GM21447 (cell line): ENCODE results near the gene CTSW.
A peak's percentile ranks its signal among the peaks of the same experiment; 100 is the strongest.

ENCODE experiments used
- ATAC-seq: cut with Tn5 transposase; IDR thresholded peaks from one replicate; pipeline ENCODE4 v1.9.1; 2021; ENCODE audit not compliant: unreplicated experiment

Gene CTSW

DNA sequence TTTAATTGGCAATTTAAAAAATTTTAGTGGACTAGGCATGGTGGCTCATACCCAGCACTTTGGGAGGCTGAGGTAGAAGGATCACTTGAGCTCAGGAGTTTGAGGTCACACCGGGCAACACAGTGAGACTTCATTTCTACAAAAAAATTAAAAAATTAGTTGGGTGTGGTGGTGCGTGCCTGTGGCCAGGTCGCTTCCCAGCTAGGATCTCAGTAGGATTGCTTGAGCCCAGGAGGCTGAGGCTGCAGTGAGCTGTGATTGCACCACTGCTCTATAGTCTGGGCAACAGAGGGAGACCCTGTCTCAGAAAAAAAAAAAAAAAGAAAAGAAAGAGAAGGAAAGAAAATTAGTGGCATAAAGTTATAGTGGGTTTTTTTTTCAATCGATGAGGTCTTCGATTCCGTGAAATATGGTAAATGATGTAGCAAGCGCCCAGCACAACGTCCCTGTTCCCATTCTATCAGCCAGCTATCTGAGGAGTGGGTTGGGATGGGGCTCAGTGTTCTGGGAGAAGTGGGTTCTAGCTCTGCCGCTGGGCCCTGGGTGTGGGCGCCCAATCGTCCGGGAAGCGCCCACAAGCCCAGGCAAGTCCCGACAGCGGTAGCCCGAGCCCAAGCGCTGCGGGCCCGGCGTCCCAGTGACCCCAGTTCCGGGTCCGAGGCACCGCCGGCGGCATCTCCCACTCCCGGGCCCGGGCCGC lies 19.2 kb downstream of the CTSW start:
- ATAC-seq = no peak

GRCh38 chr11:65899356-65900124 lies 19.9 kb downstream of the CTSW start:
- ATAC-seq = no peak

- peak; percentile 73 for ATAC-seq
Measured at GRCh38 chr11:65900125-65900898, 20.7 kb downstream of the CTSW start, which contains the start of gene FOSL1. TSS of gene FOSL1 (minus strand) at chr11:65900388. CDS start at chr11:65900339, 49 bp downstream.

DNA sequence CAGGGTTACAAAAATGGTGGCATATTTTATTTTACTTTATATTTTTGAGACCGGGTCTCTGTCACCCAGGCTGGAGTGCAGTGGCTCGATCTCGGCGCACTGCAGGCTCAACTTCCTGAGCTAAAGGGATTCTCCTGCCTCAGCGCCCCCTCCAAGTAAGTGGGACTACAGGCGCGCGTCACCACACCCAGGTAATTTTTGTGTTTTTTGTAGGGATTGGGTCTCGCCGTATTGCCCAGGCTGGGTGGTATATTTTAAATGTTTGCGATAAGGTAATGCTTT lies 21.2 kb downstream of the CTSW start:
- ATAC-seq = no peak

- no peak for ATAC-seq
Measured at GRCh38 chr11:65903068-65903481, 23.4 kb downstream of the CTSW start.

DNA sequence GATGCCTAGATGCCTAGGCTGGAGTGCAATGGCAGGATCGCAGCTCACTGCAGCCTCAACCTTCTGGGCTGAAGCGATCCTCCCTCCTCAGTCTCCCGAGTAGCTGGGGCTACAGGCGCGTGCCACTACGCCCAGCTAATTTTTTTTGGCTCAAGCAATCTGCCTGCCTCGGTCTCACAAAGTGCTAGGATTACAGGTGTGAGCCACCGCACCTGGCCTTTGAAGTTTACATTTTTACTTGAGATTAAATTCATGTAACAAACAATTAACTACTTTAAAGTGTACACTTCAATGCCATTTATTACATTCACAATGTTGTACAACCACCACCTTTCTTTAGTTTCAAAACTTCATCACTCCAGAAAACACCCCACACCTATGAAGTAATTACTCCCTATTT lies 24.1 kb downstream of the CTSW start:
- ATAC-seq = no peak

DNA sequence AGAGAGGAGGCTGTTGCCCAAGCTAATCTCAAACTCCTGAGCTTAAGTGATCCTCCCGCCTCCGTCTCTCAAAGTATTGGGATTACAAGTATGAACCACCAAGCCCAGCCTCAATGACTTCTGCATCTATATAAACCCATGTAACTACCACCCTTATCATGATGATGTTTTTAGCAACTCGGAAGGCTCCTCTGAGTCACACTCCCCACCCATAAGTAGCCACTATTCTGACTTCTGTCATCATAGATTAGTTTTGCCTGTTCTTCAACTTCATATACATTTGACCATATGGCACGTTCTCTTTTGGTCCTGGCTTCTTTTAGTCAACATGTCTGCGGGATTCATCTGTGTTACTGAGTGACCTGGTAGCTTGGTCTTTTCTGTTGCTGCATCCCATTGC lies 27.0 kb downstream of the CTSW start:
- no peak for ATAC-seq

GRCh38 chr11:65907878-65908277 lies 28.2 kb downstream of the CTSW start:
- no peak for ATAC-seq

GRCh38 chr11:65911682-65912568 lies 32.3 kb downstream of the CTSW start:
- ATAC-seq = no peak

GRCh38 chr11:65912845-65913244 lies 33.2 kb downstream of the CTSW start:
- ATAC-seq = no peak

DNA sequence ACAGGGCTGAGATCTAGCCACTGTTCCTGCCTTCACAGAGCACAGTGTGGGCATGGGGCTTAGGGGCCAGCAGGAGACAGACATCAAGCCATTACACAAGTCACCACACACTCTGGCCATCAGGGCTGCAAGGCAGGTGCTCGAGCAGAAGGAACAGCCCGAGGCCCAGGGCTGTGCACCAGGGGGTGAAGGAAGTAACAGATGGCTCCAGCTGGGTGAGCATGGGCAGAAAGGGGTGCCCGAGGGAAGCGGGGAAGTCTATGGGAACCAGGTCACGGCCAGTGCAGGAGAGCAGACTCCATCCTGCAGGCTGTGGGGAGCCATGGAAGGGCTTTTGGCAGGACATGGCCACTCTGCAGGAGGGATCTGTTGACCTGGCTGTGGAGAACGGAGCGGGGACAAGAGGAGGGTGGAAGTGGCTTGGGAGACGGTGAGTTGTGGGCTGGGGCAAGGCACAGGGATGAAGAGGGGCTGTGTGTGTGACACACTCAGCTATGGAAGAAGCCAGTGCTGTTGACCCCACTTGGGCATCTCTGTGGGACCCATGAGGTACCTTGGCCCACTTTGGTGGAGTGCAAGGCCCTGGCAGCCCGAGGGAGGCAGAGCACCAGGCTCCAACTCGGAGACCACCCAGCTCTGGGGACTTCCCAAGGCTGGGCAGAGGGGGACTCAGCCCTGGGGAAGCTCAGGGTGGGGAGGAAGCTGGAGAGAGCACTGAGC lies 35.6 kb downstream of the CTSW start:
- no peak for ATAC-seq

GRCh38 chr11:65915821-65916251 lies 36.2 kb downstream of the CTSW start:
- ATAC-seq = no peak

DNA sequence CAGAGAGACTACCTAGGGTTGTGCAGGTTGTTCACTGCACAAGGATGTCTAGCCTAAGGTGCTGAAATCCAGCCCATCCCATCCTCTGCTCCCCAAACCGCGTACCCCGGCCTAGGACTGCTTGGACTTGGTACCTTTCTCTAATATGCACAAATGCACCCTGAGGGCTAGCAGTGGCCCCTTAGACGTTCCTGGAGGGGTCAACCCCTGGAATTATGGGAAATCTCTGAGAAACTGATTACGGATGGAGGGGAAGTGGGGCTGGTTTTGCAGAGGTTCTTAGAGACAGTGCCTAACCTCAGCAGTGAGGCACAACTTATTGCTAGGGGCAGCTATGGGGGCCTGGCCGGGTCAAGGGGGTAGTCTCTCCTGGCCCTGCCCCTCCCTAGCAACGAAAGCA lies 36.8 kb downstream of the CTSW start:
- no peak for ATAC-seq

DNA sequence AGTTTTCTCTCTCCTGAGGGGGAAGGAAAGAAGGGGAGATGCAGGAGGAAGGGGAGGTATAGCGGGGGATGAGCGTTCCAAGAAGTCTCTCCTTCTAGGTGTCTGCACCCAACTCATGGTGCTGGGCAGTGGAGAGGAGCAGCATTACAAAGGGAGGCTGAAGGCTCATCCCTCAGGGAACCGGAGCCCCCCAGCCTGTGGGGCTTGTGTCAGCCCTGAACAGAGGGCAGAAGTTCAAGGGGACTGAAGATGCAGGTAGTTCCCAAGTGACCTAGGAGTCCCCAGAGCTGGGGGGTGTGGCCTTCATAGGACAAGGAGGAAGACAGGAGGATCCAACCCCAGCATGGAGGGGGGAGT lies 37.4 kb downstream of the CTSW start:
- no peak for ATAC-seq

DNA sequence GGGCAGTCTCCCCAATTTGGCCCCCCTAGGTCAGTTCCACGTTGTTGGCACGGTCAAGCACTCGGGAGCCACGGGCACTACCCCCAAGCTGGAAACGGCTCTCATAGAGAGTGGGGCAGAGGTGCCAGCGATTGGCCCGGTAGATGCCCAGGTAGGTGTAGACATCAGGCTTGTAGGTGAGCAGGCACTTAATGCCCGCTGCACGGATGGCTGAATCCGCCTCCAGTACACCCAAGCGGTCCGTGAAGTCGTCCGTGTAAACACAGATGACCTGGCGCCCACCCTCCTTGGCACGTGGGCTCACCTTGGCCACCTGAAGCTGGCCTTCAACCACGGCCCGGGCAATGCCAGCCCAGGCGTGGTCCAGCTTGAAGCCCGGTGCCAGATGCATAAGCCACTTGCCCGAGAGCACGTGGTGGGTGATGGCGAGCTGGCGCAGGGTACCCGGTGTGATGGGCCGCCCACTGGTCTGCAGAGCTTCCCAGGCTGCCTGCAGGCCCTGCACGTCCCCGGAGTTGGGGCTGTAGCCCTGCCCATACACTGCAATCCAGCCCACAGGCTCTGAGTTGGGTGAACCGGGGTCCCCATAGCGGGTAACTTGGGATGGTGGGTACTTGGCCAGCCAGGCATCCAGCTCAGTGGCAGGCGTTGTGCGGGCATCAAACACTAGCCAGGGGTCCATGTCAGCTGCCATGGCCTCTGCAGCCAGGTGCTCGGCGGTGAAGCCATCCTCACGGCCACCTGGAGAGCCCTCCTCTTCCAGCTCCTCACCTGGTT lies 38.0 kb downstream of the CTSW start:
- ATAC-seq = no peak

DNA sequence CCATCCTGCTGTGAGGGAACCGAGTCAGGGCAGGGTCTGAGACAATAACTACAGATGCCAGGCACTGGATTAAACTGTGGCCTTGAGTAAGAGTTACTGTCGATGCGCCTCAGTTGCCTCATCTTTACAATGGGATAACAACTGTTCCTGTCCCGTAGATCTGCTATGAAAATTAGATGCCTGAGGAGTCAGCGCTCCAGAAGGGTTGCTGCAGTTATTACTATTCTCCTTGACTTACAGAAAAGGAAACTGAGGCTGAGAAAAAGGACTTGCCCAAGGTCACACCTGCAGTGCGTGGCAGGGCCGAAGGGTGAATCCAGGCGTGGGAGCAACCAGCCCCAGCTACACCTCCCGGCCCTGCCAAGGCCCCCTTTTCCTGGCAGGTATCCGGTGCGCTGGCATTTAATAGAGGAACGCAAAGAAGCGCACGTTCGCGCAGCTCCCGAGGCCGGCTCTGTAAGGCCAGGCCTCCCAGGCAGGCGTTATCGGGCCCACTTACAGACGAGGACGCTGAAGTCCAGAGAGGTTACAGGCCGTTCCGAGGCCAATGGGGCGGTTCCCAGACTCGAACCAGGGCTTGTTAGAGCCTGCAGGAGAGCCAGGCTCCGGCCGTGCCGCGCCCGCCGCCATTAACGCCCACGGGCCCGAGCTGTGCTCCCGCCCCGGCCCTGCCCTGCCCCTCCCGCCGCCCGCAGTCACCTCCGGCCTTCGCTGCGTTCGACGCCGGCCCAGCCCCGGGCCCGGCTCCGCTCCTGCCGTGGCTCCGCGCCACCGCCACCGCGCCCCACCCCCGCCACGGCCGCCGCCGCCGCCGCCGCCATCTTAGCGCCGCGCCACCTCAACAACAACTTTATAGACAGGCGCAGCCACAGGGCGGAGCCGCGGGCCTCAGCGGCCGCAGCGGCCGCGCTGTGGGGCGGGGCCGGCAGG lies 38.8 kb downstream of the CTSW start, which contains the start of gene C11orf68:
Gene C11orf68, minus strand, starts transcription at position 852 of the 930 bp plus-strand sequence. Its CDS starts 31 bp downstream, at position 821.
- ATAC-seq = peak; percentile 50

GRCh38 chr11:65919141-65919572 lies 39.5 kb downstream of the CTSW start, which contains the start of gene DRAP1:
TSS of gene DRAP1 (plus strand) at chr11:65919426. CDS start at chr11:65919502, 76 bp downstream.
- ATAC-seq = peak; percentile 85
